ENCODE results near the gene MMP23B.

- TF ChIP-seq CTCF (conservative IDR thresholded peaks at IDR 0.05; ENCODE audit: low read length) = no peak
- TF ChIP-seq EZH2phosphoT487 (IDR thresholded peaks at IDR 0.05; ENCODE audit: borderline replicate concordance) = no peak
Measured at GRCh38 chr1:1624443-1625403, 7.2 kb upstream of the MMP23B start.

Measured in Loucy (cell line).